ACC112 (cell line): ENCODE results near the gene SLC5A10.

Source experiments
- H2AFZ ChIP-seq: fragments of 200-600 bp; sonication (generic); one replicate; pipeline ENCODE4 v1.6.0; 2017; ENCODE audit warnings: antibody characterized with exemption, low read length; ENCODE audit not compliant: unreplicated experiment
- H3K27ac ChIP-seq: fragments of 200-600 bp; sonication (generic); 2 replicates; pipeline ENCODE4 v1.5.1; 2014; ENCODE audit warnings: low read depth, mild to moderate bottlenecking, antibody characterized with exemption, low read length, moderate library complexity
- H3K27me3 ChIP-seq: fragments of 200-600 bp; sonication (generic); 2 replicates; pipeline ENCODE4 v1.6.1; 2014; ENCODE audit warnings: mild to moderate bottlenecking, antibody characterized with exemption, low read length, moderate library complexity, mixed read lengths; ENCODE audit not compliant: insufficient read depth
- H3K36me3 ChIP-seq: fragments of 200-600 bp; sonication (generic); 2 replicates; pipeline ENCODE4 v1.6.1; 2016; ENCODE audit warnings: mild to moderate bottlenecking, antibody characterized with exemption, low read length, moderate library complexity, mixed read lengths; ENCODE audit not compliant: insufficient read depth
- H3K4me1 ChIP-seq: fragments of 200-600 bp; sonication (generic); one replicate; pipeline ENCODE4 v1.6.1; 2016; ENCODE audit warnings: low read length, mixed read lengths; ENCODE audit not compliant: insufficient read depth, unreplicated experiment, control insufficient read depth
- H3K4me3 ChIP-seq: fragments of 200-600 bp; sonication (generic); 2 replicates; pipeline ENCODE4 v1.5.1; 2014; ENCODE audit warnings: mild to moderate bottlenecking, low read depth, low read length
- H3K79me2 ChIP-seq: fragments of 200-600 bp; sonication (generic); one replicate; pipeline ENCODE4 v1.6.0; 2016; ENCODE audit warnings: low read length; ENCODE audit not compliant: control insufficient read depth, unreplicated experiment, insufficient read depth

The SLC5A10 gene

GRCh38 chr17:19013806-19014627, 62.1 kb downstream of the SLC5A10 start:
- H3K27ac ChIP-seq: no peak overlapping the region
- H3K4me1 ChIP-seq: no peaks in the 10 kb centered on the region
- H3K27me3 ChIP-seq: no peaks in the 10 kb centered on the region
- H2AFZ ChIP-seq: no peak overlapping the region
- H3K79me2 ChIP-seq: no peaks in the 10 kb centered on the region
- no peak overlapping the region for H3K4me3 ChIP-seq
- no peaks in the 10 kb centered on the region for H3K36me3 ChIP-seq

GRCh38 chr17:19014628-19015215, 62.8 kb downstream of the SLC5A10 start:
- H3K36me3 ChIP-seq: no peaks in the 10 kb centered on the region
- no peak overlapping the region for H3K27ac ChIP-seq
- H3K4me1 ChIP-seq: no peaks in the 10 kb centered on the region
- H3K79me2 ChIP-seq: no peaks in the 10 kb centered on the region
- H3K4me3 ChIP-seq: no peak overlapping the region
- H3K27me3 ChIP-seq: no peaks in the 10 kb centered on the region
- no peak overlapping the region for H2AFZ ChIP-seq

- Histone ChIP-seq H3K27ac (no peak overlapping the region), H3K27me3 (no peaks in the 10 kb centered on the region), H3K79me2 (no peaks in the 10 kb centered on the region), H2AFZ (no peak overlapping the region), H3K36me3 (no peaks in the 10 kb centered on the region), H3K4me1 (no peaks in the 10 kb centered on the region), H3K4me3 (no peak overlapping the region)
Measured at GRCh38 chr17:19015428-19015827, 63.5 kb downstream of the SLC5A10 start.

- no peaks in the 10 kb centered on the region for H3K4me1 ChIP-seq
- H2AFZ ChIP-seq: no peak overlapping the region
- no peak overlapping the region for H3K27ac ChIP-seq
- no peaks in the 10 kb centered on the region for H3K79me2 ChIP-seq
- H3K27me3 ChIP-seq: no peaks in the 10 kb centered on the region
- no peak overlapping the region for H3K4me3 ChIP-seq
- no peaks in the 10 kb centered on the region for H3K36me3 ChIP-seq
Measured at GRCh38 chr17:19016297-19016696, 64.3 kb downstream of the SLC5A10 start.

GRCh38 chr17:19016881-19017280, 64.9 kb downstream of the SLC5A10 start:
- H2AFZ ChIP-seq: no peak overlapping the region
- H3K4me1 ChIP-seq: no peaks in the 10 kb centered on the region

GRCh38 chr17:19017401-19017800, 65.4 kb downstream of the SLC5A10 start:
- Histone ChIP-seq H2AFZ (no peak overlapping the region), H3K4me1 (no peaks in the 10 kb centered on the region), H3K4me3 (no peak overlapping the region), H3K36me3 (no peaks in the 10 kb centered on the region), H3K27me3 (no peaks in the 10 kb centered on the region), H3K79me2 (no peaks in the 10 kb centered on the region), H3K27ac (no peak overlapping the region)

More at GRCh38 chr17:19016881-19017280, 64.9 kb downstream of the SLC5A10 start:
- Histone ChIP-seq H3K79me2 (no peaks in the 10 kb centered on the region), H3K27me3 (no peaks in the 10 kb centered on the region), H3K4me3 (no peak overlapping the region), H3K27ac (no peak overlapping the region), H3K36me3 (no peaks in the 10 kb centered on the region)

GRCh38 chr17:19017804-19018599, 66.0 kb downstream of the SLC5A10 start:
- no peaks in the 10 kb centered on the region for H3K36me3 ChIP-seq
- H3K27me3 ChIP-seq: no peaks in the 10 kb centered on the region
- no peak overlapping the region for H3K27ac ChIP-seq
- H3K79me2 ChIP-seq: no peaks in the 10 kb centered on the region
- no peak overlapping the region for H3K4me3 ChIP-seq
- no peak overlapping the region for H2AFZ ChIP-seq
- H3K4me1 ChIP-seq: no peaks in the 10 kb centered on the region

GRCh38 chr17:19018600-19018950, 66.6 kb downstream of the SLC5A10 start:
- no peak overlapping the region for H3K4me3 ChIP-seq
- H3K36me3 ChIP-seq: no peaks in the 10 kb centered on the region
- no peaks in the 10 kb centered on the region for H3K79me2 ChIP-seq
- H3K4me1 ChIP-seq: no peaks in the 10 kb centered on the region
- no peak overlapping the region for H2AFZ ChIP-seq
- H3K27ac ChIP-seq: no peak overlapping the region
- H3K27me3 ChIP-seq: no peaks in the 10 kb centered on the region

- Histone ChIP-seq H3K4me3 (no peak overlapping the region), H3K4me1 (no peaks in the 10 kb centered on the region), H3K27me3 (no peaks in the 10 kb centered on the region), H2AFZ (no peak overlapping the region), H3K36me3 (no peaks in the 10 kb centered on the region), H3K79me2 (no peaks in the 10 kb centered on the region), H3K27ac (no peak overlapping the region)
Measured at GRCh38 chr17:19019041-19019941, 67.3 kb downstream of the SLC5A10 start.

GRCh38 chr17:19020016-19020415, 68.1 kb downstream of the SLC5A10 start:
- no peak overlapping the region for H3K27ac ChIP-seq
- no peaks in the 10 kb centered on the region for H3K27me3 ChIP-seq
- peaks cover 6% of the 10 kb centered on the region for H3K4me1 ChIP-seq
- H3K79me2 ChIP-seq: no peaks in the 10 kb centered on the region
- no peaks in the 10 kb centered on the region for H3K36me3 ChIP-seq
- no peak overlapping the region for H3K4me3 ChIP-seq
- H2AFZ ChIP-seq: no peak overlapping the region
